ENCODE data around the gene HACL1.
"Not testable (repeated sequence)": the region's sequence is repeated elsewhere in the genome, so short reads cannot be mapped to it uniquely, and the experiment has no call there.

Gene HACL1

DNA sequence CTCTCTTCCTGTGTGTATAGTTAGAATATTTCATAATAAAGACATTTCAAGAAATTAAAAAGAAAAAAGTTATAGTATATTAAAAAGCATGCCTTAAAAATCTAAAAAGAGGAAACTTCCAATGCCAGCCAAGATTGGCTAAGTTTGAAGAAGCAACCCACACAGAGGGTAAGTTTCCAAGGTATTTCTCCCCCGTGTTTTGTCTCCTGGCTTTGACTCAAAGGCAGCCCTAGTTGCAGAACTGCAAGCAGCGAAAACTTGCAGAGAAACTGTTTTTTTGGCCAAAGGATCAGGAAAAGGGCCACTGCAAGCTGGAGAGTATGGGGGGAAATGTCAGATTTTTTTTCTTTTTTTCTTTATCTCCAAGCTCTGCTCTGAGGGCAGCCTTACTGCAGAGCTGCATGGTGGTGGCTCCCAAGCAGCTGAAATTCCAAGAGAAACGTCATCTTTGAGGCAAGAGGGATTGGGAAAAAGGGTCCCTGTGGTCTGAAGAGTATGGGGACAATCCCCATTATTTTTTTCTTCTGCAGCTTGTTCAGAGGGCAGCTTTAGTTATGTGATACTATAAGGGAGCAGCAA lies 23.0 kb downstream of the HACL1 start:
- DNase-seq: no peak

DNA sequence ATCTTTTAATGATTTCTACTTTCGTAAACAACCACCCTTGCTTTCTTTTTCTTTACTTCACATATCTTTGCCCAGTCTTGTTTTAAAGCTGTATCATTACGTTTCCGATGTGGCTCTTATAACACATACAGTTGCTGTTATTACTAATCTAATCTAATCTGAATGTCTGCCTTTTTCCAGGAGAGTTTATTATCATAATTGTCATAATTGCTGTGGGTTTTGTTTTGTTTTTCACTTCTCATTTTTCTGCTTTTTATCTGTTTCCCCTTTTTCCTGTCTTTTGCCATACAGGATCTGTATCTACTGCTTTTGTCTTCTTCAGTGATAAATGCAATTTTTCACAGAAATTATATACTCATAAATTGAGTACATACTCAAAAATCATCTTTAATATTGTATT lies 24.9 kb downstream of the HACL1 start:
- DNase-seq: no peak

DNA sequence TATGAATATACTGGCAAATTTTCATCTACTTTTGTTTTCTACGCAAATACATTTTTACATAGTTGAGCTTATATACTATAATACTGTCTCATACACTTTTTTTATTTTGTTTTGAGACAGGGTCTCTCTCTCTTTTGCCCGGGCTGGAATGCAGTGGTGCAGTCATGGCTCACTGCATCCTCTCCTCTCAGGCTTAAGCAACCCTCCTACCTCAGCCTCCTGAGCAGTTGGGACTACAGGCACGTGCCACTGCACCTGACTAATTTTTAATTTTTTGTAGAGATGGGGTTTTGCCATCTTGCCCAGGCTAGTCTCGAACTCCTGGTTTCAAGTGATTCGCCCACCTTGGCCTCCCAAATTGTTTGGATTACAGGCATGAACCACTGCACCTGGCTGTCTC lies 25.9 kb downstream of the HACL1 start:
- DNase-seq: no peak

DNA sequence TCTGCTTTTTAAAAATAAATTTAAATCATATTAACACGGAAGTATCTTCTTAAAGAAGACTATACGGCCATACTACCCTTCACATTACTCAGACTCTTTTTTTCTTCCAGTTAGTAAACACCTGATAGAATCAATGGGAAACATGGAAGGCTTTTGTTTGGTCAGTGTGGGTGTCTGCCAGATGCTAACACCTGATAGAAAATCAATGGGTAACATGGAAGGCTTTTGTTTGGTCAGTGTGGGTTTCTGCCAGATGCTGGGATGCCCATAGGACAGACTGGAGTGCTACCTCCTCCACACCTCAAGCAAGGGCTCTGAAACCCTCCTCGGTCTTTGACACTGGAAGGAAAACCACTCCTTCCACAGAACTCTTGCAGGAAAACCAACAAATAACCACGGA lies 29.2 kb downstream of the HACL1 start:
- no peak for DNase-seq

DNA sequence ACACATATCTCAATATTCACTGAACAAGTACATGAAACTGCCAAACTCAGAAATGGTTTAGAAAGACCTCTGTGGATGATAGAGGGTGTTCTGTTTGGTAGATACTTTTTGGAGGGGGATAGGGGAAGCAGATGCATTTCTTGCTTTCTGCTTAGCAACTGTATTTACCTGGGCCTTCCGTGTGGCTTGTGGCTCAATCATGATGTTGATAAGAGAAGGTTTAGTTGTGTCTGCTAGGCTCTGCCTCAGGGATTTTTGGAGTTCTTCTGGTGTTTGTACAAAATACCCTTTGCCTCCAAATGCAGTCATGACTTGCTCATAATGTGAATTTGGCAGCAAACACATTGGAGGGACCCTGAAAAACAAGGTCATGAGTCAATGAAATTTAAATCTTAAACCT lies 38.2 kb downstream of the HACL1 start:
- DNase-seq: no peak

DNA sequence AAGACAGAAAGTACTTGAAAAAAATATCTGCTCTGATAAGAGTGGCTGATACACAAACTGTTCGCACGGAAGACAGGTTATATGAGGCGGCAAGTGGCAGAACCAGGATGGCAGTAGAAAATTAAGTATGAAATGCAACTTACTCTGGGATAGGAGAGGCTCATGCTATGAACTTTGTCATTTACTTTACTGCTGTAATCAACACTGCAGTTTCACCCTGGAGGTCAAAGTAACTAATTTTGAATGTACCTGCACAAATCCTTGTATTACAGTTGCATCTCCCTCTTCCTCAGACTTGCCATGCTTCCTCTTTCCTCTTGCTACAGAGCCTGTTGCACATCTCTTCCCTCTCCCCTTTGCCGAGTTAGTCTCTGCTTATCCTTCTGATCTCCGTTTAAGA lies 38.8 kb downstream of the HACL1 start:
- no peak for DNase-seq

DNA sequence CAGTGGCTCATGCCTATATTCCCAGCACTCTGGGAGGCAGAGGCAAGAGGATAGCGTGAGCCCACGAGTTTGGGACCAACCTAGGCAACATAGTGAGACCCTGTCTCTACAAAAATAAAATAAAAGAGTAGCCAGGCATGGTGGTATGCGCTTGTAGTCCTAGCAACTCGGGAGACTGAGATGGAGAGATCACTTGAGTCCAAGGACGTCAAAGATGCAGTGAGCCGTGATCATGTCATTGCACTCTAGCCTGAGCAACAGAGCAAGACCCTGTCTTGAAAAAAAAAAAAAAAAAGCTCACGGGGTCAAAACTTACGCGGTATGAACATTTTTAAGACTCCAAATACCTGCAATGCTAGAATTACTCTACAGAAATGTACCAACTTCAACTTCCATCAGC lies 42.8 kb downstream of the HACL1 start:
- no peak for DNase-seq

DNA sequence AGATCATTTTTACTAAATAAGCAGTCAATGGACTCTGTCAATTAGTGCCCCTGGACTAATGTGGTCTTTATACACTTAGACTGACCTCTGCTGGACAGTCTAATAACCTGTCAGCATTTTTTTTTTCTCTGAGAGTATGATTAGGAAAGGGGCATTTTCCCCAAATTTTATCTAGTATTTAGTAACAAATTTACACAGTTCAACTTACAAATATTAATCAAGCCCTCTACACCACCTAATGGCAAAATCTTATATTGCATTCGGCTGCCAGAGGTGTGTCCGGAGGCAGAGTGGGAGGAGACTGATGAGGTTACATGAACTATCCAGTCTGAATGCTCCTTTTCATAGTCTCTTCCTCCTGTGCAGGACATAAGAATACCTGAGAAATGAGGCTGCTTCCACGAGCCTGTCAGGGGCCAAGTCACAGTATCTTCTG lies 43.8 kb downstream of the HACL1 start:
- no peak for DNase-seq

DNA sequence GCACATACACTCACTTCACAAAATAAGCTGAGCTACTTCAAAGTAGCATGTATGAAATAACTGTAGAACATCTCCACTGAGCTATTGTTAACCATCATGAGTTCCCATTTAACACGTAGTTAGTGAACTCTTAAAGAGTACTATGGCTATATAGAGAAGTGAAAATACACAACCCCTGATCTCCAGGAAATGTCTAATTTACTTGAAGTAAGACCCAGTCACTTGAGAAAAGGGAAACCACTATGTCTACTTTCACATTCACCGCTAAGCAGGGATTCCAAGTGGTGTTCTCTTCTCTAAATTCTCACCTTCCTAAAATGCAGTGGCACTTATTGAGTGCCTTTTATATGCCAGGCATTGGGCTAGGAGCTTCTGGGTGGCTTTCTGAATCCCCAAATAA lies 44.9 kb downstream of the HACL1 start:
- DNase-seq: no peak

DNA sequence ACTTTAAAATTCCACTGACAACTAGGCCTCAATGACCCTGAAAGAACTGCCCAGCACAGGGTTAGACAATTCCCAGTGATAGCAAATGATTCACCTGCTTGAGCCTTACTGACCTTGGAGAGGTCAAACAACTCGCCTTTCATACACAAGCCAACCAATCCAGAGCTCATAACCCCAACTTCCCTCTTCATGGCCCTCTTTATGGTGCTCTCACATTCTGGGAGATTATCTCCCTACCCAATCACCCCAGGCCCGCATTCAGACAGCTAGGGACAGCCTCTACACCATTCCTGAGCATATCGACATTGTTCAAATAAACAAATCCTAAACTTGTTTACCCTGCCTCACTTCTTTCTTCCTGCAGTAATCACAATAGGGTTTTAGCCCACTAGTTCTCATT lies 47.6 kb downstream of the HACL1 start:
- no peak for DNase-seq

DNA sequence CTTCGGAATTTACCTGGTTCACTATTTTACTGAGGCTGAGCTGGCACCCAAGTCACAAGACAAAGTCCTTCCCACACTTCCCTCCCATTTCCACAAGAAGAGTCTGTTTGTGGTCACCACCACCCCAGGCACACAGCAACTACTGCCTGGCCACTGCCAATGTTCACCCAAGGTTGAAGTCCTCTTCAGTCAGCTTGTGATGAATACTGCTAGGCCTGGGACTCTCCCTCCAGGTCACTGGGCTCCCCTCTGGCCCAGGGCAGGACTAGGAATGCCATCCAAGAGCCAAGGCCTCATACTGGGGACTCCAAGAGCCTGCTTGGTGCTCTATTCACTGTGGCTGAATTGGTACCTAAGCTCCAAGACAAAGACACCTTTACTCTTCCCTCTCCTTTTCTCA lies 49.5 kb downstream of the HACL1 start:
- no peak for DNase-seq

DNA sequence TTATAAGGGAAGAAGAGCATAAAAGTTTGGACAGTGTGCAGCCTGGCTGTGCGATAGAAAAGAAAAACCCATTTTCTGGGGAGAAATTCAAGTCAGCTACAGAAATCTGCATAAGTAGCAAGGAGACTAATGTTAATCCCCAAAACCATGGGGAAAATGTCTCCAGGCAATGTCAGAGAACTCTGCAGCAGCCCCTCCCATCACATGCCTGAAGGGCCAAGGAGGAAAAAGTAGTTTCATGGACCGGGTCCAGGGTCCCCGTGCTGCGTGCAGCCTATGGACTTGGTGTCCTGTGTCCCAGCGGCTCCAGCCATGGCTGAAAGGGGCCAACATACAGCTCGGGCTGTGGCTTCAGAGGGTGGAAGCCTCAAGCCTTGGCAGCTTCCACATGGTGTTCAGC lies 51.5 kb downstream of the HACL1 start:
- DNase-seq: no peak

DNA sequence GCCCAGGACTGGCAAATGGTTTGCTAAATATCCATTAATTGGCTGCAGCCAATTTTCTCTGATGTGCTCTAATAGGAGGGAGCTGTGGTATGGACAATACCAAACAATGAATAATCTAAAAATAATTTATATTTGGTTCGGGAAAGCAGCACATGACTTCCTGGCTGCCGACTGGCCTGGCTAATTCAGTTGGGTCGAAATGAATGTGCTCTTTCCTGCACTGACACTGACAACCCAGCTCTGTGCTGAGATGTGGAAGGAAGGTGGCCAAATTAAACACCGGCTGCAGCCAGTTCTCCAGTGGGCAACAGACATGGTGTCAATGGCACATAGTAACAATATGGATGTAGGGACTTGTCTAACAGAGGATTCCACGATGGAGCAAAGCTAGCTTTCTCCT lies 58.8 kb downstream of the HACL1 start:
- DNase-seq: no peak

DNA sequence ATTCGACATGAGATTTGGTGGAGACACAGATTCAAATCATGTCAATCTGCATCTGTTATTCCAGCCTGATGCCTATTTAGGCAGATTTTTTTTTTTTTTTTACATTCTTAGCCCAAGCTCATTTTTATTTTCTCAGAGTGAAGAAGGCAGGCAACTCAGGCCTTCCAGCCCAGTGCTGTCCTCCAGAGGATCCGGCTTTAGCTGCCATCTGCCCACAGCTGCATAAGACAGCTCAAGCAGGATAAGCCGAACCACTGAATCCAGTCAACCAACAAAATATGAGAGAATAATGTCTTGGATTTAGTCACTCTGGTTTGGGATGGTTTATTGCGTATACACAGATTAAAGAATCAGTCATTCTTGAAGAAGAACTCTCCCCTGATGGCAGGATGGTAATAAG lies 60.0 kb downstream of the HACL1 start:
- no peak for DNase-seq

DNA sequence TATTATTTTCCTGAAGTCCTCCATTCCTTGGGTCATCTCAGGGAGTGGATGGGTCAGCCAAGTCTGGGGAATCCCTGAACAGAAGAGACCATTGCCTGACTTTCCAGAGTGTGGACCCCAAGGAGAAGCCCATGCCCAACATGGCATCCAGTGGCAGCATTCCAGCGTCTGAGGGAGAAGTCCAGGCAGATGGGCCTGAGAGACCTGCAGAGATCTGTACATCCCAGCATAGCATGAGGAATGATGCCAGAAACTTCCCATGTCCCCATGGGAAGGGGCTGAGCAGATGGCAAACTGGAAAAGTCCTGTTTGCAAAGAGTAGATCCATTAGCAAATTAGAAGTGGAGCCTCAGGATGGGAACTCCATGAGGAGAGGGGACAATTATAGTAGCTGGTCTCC lies 62.3 kb downstream of the HACL1 start:
- DNase-seq: no peak

DNA sequence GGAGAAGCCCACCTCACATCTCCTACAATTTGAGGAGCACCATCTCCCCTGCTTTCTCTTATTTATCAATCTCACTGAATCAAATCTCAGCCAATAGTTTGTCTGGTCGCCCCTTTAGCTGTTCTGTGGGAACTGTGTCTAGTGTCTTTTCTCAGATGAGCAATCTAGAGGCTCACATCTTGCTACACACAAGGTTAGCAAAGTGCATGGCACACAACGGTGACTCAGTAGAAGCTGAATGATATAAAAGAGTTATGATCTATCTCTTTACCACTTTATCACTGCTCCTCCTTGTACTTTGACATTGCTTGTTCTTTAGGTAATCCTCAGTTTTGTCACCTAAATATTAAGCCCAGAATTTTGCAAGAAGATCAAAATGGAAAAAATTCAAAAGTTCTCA lies 63.0 kb downstream of the HACL1 start:
- no peak for DNase-seq

DNA sequence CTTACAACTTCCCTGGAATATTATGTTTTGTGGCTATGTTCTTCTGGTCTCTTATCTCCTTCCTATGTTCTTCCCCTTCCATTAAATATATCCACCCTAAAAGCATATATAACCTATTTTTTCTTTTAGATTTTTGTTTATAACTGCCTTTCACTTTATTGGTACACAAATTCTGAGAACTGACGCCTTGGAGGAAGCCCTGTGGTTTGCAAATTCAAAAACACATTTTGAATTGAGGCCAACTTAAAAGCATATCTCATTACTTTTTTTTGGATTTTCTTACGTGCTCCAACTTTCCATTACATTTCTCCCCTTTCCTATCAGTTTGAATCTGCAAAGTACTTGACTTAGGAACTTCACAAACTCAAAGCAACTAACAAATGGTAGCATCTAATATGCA lies 64.5 kb downstream of the HACL1 start:
- no peak for DNase-seq

DNA sequence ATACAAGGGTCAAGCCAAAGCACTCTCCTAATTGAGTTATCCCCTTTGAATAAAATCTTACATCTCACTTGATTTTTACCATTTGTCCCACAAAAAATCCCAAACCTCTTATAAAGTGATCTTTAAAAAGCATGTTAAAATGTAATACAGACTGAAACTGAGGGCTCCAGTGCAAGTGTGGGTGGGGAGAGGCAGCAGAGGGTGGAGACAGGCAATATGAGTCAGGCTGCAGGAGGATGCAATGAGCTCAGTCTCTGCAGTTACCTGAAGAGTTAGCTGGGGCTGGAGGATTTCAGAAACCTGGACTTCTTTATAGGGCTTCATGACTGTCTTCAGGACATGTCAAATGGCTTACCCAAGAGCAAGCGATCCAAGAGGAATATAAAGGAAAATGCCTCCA lies 65.6 kb downstream of the HACL1 start:
- no peak for DNase-seq

DNA sequence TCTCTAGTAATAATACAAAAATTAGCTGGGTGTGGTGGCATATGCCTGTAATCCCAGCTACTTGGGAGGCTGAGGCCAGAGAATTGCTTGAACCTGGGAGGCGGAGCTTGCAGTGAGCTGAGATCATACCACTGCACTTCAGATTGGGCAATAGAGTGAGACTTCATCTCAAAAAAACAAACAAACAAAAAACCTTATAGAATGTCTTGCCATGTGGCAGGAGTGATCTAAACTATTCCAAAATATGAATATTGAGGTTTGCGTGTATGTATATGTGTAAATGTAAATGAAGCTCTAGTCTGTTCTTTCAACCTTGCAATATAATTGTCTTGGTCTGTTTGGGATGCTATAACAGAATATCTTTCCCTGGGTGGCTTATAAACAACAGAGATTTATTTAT lies 68.8 kb downstream of the HACL1 start:
- not testable (repeated sequence) for DNase-seq

DNA sequence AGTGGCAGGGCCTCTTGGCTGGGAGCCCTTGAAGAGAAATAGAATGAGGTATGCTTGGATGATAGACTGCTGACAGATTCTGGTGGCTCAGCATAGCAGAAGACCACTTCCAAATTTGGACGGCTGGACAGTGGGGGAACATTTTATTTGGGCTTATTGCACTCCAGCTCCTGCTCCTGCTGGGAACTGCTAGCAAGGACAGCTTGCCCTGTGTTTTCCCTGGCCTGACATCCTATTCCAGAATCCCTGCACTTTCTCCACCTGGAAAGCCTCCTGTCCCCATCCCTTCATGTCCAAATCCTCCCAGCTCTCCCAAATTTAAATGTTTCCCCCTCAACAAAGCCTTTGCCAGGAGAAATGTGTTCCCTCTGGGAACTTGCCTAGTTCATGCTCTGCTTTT lies 70.0 kb downstream of the HACL1 start:
- no peak for DNase-seq

DNA sequence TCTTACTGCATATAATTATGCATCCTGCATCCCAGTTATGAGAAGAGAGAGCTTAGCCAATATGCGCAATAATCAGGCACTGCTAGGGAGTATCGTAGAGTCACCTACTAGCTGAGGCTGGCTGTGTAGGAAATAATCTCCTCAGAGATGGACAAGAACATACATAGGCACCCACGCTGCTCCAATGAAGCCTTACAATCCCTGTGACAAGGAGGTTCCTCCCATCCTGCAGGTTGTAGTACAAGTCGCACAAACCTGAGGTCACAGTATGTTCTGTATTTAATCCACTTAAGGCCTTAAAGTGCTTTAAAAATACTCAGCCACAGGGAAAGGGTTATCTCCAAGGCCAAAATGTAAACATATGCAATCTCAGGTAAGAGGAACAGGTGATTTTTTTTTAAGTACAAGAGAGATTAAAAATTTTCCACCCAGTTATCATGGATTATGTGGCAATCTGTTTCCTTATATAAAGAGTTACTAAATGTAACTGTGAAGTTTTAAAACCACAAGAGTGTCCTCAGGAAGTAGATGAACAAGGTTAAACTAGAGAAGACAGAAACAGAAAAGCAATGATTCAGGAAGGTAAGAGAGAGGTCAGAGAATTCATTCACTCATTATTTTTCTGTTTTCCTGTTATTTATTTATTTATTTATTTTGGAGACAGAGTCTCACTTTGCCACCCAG lies 72.4 kb downstream of the HACL1 start:
- DNase-seq: no peak

DNA sequence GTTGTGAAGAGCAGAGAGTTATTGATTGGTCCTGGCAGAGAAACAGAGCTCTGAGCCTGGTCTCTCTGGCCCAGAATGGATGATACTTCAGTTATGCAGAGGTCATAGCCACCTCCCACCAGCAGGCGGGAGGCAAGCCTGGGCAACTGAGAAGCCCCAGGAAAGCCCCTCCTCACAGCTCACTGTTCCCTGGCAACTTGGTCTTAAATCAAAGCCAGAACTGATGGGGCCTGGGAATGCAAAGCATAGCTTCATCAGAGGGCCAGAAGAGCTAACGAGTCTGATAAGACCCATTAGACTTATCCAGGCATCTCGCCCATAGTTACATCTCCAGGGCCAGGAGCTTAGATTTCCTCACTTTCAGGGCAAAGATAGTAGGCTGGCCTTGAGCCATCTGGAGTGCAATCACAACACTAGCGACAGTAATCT lies 74.3 kb downstream of the HACL1 start:
- no peak for DNase-seq

DNA sequence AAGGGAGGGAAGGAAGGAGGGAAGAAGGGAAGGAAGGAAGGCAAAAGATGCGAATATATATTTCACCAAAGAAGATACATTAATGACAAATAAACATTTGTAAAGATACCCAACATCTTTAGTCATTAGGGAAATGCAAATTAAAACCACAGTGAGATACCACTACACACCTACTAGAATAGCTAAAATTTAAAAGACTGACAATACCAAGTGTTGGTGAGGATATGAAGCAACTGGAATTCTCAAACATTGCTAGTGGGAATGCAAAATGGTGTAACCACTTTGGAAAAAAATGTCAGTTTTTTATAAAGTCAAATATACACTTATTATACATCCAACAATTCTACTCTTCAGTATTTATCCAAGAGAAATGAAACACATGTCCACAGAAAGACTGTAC lies 75.6 kb downstream of the HACL1 start:
- no peak for DNase-seq

DNA sequence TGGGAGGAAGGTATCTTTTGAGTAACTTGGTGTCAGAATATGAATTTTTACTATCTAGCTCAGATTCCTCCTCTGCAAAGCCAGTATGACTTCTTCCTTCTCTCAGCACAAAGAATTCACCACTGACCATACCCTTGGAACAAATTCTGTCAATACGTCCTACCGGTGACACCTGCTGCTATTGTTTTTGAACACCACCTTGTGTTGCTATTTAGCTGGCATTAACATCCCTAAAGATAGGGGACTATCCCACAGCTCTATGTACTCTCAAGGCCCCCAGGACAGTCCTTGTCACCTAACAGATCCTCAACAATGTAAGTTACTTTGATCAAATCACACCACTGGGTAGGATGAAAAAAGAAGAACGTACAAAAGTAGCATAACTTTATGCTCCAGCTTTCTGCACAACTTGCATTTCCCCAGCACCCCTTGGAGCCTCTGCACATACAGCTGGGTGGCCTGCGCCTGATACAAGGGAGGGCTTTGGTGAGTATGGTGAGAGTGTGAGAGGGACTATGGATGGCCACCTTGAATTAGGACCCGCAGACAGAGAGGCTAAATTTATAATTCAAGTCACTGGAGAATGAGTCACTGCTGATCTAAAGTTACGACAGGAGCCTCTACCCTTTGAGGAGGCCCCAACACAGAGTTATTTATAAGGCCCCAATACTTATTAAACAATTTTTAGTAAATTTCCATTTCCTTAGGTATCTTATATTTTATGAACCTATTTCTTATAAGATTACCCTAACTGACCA lies 77.5 kb downstream of the HACL1 start:
- no peak for DNase-seq

DNA sequence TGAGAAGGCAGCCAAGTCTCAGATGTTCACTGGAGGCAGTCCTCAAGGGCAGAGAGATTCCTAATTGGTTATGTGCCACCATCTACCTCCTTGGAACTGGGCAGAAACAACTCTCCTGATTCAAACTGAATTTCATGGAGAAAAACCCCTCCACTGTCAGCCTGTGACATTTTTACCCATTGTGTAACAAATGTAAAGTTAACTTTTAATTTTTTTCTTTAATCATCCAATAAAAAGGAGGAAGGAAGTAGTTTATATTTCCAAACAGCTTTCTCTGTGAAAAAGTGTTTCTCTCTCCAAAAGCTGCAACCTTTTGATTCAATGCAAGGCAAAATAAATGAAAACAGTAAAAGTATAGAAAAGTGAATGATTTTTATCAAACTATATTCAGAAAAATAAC lies 79.4 kb downstream of the HACL1 start:
- DNase-seq: no peak
